Calu3 (cell line): Measurements from ENCODE around the gene EFCAB11. TPM values are rescaled to one million over a fixed set of nuclear protein-coding genes. Genes with fewer than 3 reads are reported as not detected.

ENCODE experiments used
- Bru-seq: library from RNA; stranded (reverse); fragments of 400-500 nt; gene quantifications from one replicate; lab custom pipeline; 2021; lab: Mats Ljungman, UMichigan
- BruChase-seq, 2 experiments: library from RNA; stranded (reverse); fragments of 400-500 nt; gene quantifications; one replicate each; lab custom pipeline; 2021; lab: Mats Ljungman, UMichigan
- BruUV-seq: library from RNA; stranded (reverse); fragments of 400-500 nt; replicated peaks from 2 replicates; lab custom pipeline; 2021; lab: Mats Ljungman, UMichigan
- CTCF ChIA-PET: fragments of 300-600 bp; sonication (Branson Sonifier 250); formaldehyde crosslinking; loops from one replicate; lab custom pipeline; 2022; ENCODE audit warnings: antibody characterized with exemption; lab: Charles Lee
- DNase-seq: peaks from one replicate; pipeline ENCODE4 v3.0.0; 2022
- H3K27ac Mint-ChIP-seq: one replicate; pipeline ENCODE4 v1.8.0; 2022; ENCODE audit warnings: mixed read lengths; ENCODE audit not compliant: unreplicated experiment
- H3K27me3 Mint-ChIP-seq: one replicate; pipeline ENCODE4 v1.8.0; 2022; ENCODE audit warnings: mixed read lengths; ENCODE audit not compliant: unreplicated experiment
- H3K36me3 Mint-ChIP-seq: one replicate; pipeline ENCODE4 v1.8.0; 2022; ENCODE audit warnings: mild to moderate bottlenecking, moderate library complexity, mixed read lengths; ENCODE audit not compliant: insufficient read depth, unreplicated experiment
- H3K4me1 Mint-ChIP-seq: one replicate; pipeline ENCODE4 v1.8.0; 2022; ENCODE audit warnings: mild to moderate bottlenecking, low read depth, mixed read lengths; ENCODE audit not compliant: unreplicated experiment
- H3K4me3 Mint-ChIP-seq: one replicate; pipeline ENCODE4 v1.8.0; 2022; ENCODE audit warnings: mild to moderate bottlenecking, low read depth, moderate library complexity, mixed read lengths; ENCODE audit not compliant: unreplicated experiment
- H3K9me3 Mint-ChIP-seq: one replicate; pipeline ENCODE4 v1.8.0; 2022; ENCODE audit warnings: low read depth, mixed read lengths; ENCODE audit not compliant: unreplicated experiment
- CTCF ChIP-seq: fragments of 200-600 bp; IDR thresholded peaks from one replicate; pipeline ENCODE4 v1.8.0; 2022; ENCODE audit warnings: antibody characterized with exemption; ENCODE audit not compliant: unreplicated experiment
- intact Hi-C: fragments of 100-400 bp; cut with micrococcal nuclease; formaldehyde crosslinking; loops from one replicate; pipeline ENCODE4 v1.10.0; 2022; ENCODE audit not compliant: unreplicated experiment
- long read RNA-seq: library from polyadenylated mRNA; stranded (forward); transcript quantifications from one replicate; pipeline ENCODE4 v2.0.0, GENCODE V29; 2022
- total RNA-seq: library from RNA; stranded (reverse); gene quantifications from 2 replicates; pipeline ENCODE4 v1.2.3, GENCODE V29; 2022

The EFCAB11 gene
- total RNA-seq (23.6 and 29.4 TPM in 2 replicates), Bru-seq, nascent RNA (percentile 60 among the genes with signal in this experiment), BruChase-seq, experiment 1, labeled RNA remaining after a 6-hour chase (percentile 83 among the genes with signal in this experiment), BruChase-seq, experiment 2, labeled RNA remaining after a 2-hour chase (percentile 72 among the genes with signal in this experiment)
- long read RNA-seq, transcript EFCAB11-201 (6 exons, 3,095 nt), result major isoform, 15 of 27 reads
- long read RNA-seq, partial matches to known transcripts, result 1 of 27 reads
- long read RNA-seq, other reads (novel, unspliced or antisense), result 7 of 27 reads

GRCh38 chr14:89954070-89955021 is at the start of gene EFCAB11:
Gene EFCAB11 (minus strand): TSS chr14:89954730. CDS start chr14:89954660, 70 bp downstream.
- no peak for TF ChIP-seq CTCF
- CTCF ChIA-PET, result interaction anchor here (0.6 to 1.3 kb wide), 4 partner anchors 55 to 942 kb away, joined by 3 to 4 read pairs (median 3); no protein-coding TSS in a partner anchor
- H3K36me3 Mint-ChIP-seq, result peaks cover 35% of the 10 kb centered on the region
- peak within 1 kb of the TSS; percentile 91 for H3K27ac Mint-ChIP-seq
- intact Hi-C loops, result no loop called here
- BruUV-seq, result no TSS peak
- H3K4me1 Mint-ChIP-seq, result peaks cover 26% of the 10 kb centered on the region
- peak; percentile 96 for DNase-seq
- H3K9me3 Mint-ChIP-seq, result no peaks in the 10 kb centered on the region
- H3K4me3 Mint-ChIP-seq, result peak within 1 kb of the TSS; percentile 95
- no peaks in the 10 kb centered on the region for H3K27me3 Mint-ChIP-seq

- no peaks in the 10 kb centered on the region for H3K27me3 Mint-ChIP-seq
- intact Hi-C loops, result no loop called here
- H3K27ac Mint-ChIP-seq, result no peak overlapping the region
- H3K9me3 Mint-ChIP-seq, result no peaks in the 10 kb centered on the region
- no TSS peak for BruUV-seq
- H3K4me3 Mint-ChIP-seq, result no peak overlapping the region
- CTCF ChIA-PET, result no interaction called here
- H3K36me3 Mint-ChIP-seq, result peaks cover 7% of the 10 kb centered on the region
- TF ChIP-seq CTCF, result no peak
- DNase-seq, result no peak
- no peaks in the 10 kb centered on the region for H3K4me1 Mint-ChIP-seq
These were observed 49.2 kb upstream of the EFCAB11 start for GRCh38 chr14:90003526-90004307.

GRCh38 chr14:90000935-90001334 is 46.4 kb upstream of the EFCAB11 start:
- no peaks in the 10 kb centered on the region for H3K9me3 Mint-ChIP-seq
- TF ChIP-seq CTCF, result no peak
- BruUV-seq, result no TSS peak
- intact Hi-C loops, result no loop called here
- H3K27me3 Mint-ChIP-seq, result no peaks in the 10 kb centered on the region
- peaks cover 5% of the 10 kb centered on the region for H3K36me3 Mint-ChIP-seq
- H3K4me3 Mint-ChIP-seq, result no peak overlapping the region
- CTCF ChIA-PET, result no interaction called here
- no peak for DNase-seq
- H3K27ac Mint-ChIP-seq, result no peak overlapping the region
- no peaks in the 10 kb centered on the region for H3K4me1 Mint-ChIP-seq

- CTCF ChIA-PET, result no interaction called here
- no peak for DNase-seq
- intact Hi-C loops, result no loop called here
- Mint-ChIP-seq H3K27me3 (no peaks in the 10 kb centered on the region), H3K4me1 (no peaks in the 10 kb centered on the region), H3K36me3 (peaks cover 11% of the 10 kb centered on the region), H3K9me3 (no peaks in the 10 kb centered on the region), H3K4me3 (no peak overlapping the region), H3K27ac (no peak overlapping the region)
- TF ChIP-seq CTCF, result no peak
- BruUV-seq, result no TSS peak
These were observed 42.4 kb upstream of the EFCAB11 start for GRCh38 chr14:89996963-89997362.
